ENCODE results near the gene TCEAL1. TPM values are rescaled to one million over a fixed set of nuclear protein-coding genes. Genes with fewer than 3 reads are reported as not detected.
"Not testable (repeated sequence)": the region's sequence is repeated elsewhere in the genome, so short reads cannot be mapped to it uniquely, and the experiment has no call there.

TCEAL1 gene
- 1 to 10 TPM; 4.7 to 5.2 TPM for total RNA-seq

GRCh38 chrX:103628386-103629317 is at the start of gene TCEAL1:
Gene TCEAL1 (plus strand): TSS chrX:103628975. CDS start chrX:103629917, 942 bp downstream.
- peak within 1 kb of the TSS; percentile 83 for H3K4me3 Mint-ChIP-seq
- no peaks in the 10 kb centered on the region for H3K9me3 Mint-ChIP-seq (ENCODE audit: insufficient read depth)
- no peaks in the 10 kb centered on the region for H3K36me3 Mint-ChIP-seq (ENCODE audit: low read depth)
- peak; percentile 77 for ATAC-seq
- POLR2A ChIA-PET: interaction anchor here (1.1 kb wide), 1 partner anchor 18 kb away, joined by 3 read pairs; no protein-coding TSS in a partner anchor
- H3K27ac Mint-ChIP-seq: peak within 1 kb of the TSS; percentile 76
- H3K4me1 Mint-ChIP-seq (ENCODE audit: low read depth): peaks cover 14% of the 10 kb centered on the region
- peak; percentile 39 for DNase-seq
- H3K27me3 Mint-ChIP-seq (ENCODE audit: low read depth): no peaks in the 10 kb centered on the region
- CTCF ChIA-PET: no interaction called here

GRCh38 chrX:103584596-103584995 is 44.2 kb upstream of the TCEAL1 start:
- H3K4me3 Mint-ChIP-seq: no peak overlapping the region
- H3K27ac Mint-ChIP-seq: no peak overlapping the region
- ATAC-seq (no peak), DNase-seq (no peak)
- no peaks in the 10 kb centered on the region for H3K9me3 Mint-ChIP-seq (ENCODE audit: insufficient read depth)
- peaks cover 4% of the 10 kb centered on the region for H3K4me1 Mint-ChIP-seq (ENCODE audit: low read depth)
- ChIA-PET CTCF (no interaction called here), POLR2A (no interaction called here)
- H3K36me3 Mint-ChIP-seq (ENCODE audit: low read depth): no peaks in the 10 kb centered on the region
- H3K27me3 Mint-ChIP-seq (ENCODE audit: low read depth): peaks cover 6% of the 10 kb centered on the region

- Mint-ChIP-seq H3K4me1 (ENCODE audit: low read depth) (peaks cover 4% of the 10 kb centered on the region), H3K27ac (peak within 1 kb of the TSS; percentile 43), H3K9me3 (ENCODE audit: insufficient read depth) (no peaks in the 10 kb centered on the region), H3K27me3 (ENCODE audit: low read depth) (peaks cover 6% of the 10 kb centered on the region), H3K36me3 (ENCODE audit: low read depth) (no peaks in the 10 kb centered on the region), H3K4me3 (peak within 1 kb of the TSS; percentile 76)
- peak; percentile 33 for DNase-seq
- POLR2A ChIA-PET: no interaction called here
- peak; percentile 93 for ATAC-seq
- CTCF ChIA-PET: no interaction called here
Observed at GRCh38 chrX:103585411-103586313, 43.1 kb upstream of the TCEAL1 start, which contains the start of gene TCEAL4. Gene TCEAL4 (plus strand): TSS chrX:103585515. CDS start chrX:103586676, 1,161 bp downstream.

GRCh38 chrX:103586314-103586646 is 42.5 kb upstream of the TCEAL1 start:
- H3K4me3 Mint-ChIP-seq: peak overlapping the region; percentile 76
- H3K27me3 Mint-ChIP-seq (ENCODE audit: low read depth): peaks cover 5% of the 10 kb centered on the region
- DNase-seq: no peak
- H3K9me3 Mint-ChIP-seq (ENCODE audit: insufficient read depth): no peaks in the 10 kb centered on the region
- H3K4me1 Mint-ChIP-seq (ENCODE audit: low read depth): peaks cover 4% of the 10 kb centered on the region
- ChIA-PET POLR2A (no interaction called here), CTCF (no interaction called here)
- ATAC-seq: no peak
- no peak overlapping the region for H3K27ac Mint-ChIP-seq
- H3K36me3 Mint-ChIP-seq (ENCODE audit: low read depth): no peaks in the 10 kb centered on the region

GRCh38 chrX:103586659-103587058 is 42.1 kb upstream of the TCEAL1 start:
- DNase-seq (no peak), ATAC-seq (no peak)
- Mint-ChIP-seq H3K4me1 (ENCODE audit: low read depth) (peaks cover 4% of the 10 kb centered on the region), H3K27ac (no peak overlapping the region), H3K4me3 (no peak overlapping the region), H3K36me3 (ENCODE audit: low read depth) (no peaks in the 10 kb centered on the region), H3K27me3 (ENCODE audit: low read depth) (peaks cover 1% of the 10 kb centered on the region), H3K9me3 (ENCODE audit: insufficient read depth) (no peaks in the 10 kb centered on the region)
- ChIA-PET POLR2A (no interaction called here), CTCF (no interaction called here)

GRCh38 chrX:103592295-103592694 is 36.5 kb upstream of the TCEAL1 start:
- H3K27ac Mint-ChIP-seq; DNase-seq; H3K9me3 Mint-ChIP-seq (ENCODE audit: insufficient read depth); H3K36me3 Mint-ChIP-seq (ENCODE audit: low read depth); CTCF ChIA-PET; H3K4me3 Mint-ChIP-seq; H3K4me1 Mint-ChIP-seq (ENCODE audit: low read depth); ATAC-seq; POLR2A ChIA-PET; H3K27me3 Mint-ChIP-seq (ENCODE audit: low read depth): not testable (repeated sequence)

GRCh38 chrX:103595202-103595601 is 33.6 kb upstream of the TCEAL1 start:
- POLR2A ChIA-PET; H3K9me3 Mint-ChIP-seq (ENCODE audit: insufficient read depth); H3K36me3 Mint-ChIP-seq (ENCODE audit: low read depth); H3K27ac Mint-ChIP-seq; ATAC-seq; CTCF ChIA-PET; DNase-seq; H3K27me3 Mint-ChIP-seq (ENCODE audit: low read depth); H3K4me3 Mint-ChIP-seq; H3K4me1 Mint-ChIP-seq (ENCODE audit: low read depth): not testable (repeated sequence)

- no peaks in the 10 kb centered on the region for H3K36me3 Mint-ChIP-seq (ENCODE audit: low read depth)
- ChIA-PET CTCF (no interaction called here), POLR2A (no interaction called here)
- H3K4me3 Mint-ChIP-seq: peak within 1 kb of the TSS; percentile 70
- H3K27me3 Mint-ChIP-seq (ENCODE audit: low read depth): peaks cover 9% of the 10 kb centered on the region
- H3K4me1 Mint-ChIP-seq (ENCODE audit: low read depth): peaks cover 3% of the 10 kb centered on the region
- peak; percentile 89 for ATAC-seq
- H3K27ac Mint-ChIP-seq: no peak within 1 kb of the TSS
- DNase-seq: peak; percentile 21
- H3K9me3 Mint-ChIP-seq (ENCODE audit: insufficient read depth): no peaks in the 10 kb centered on the region
Observed at GRCh38 chrX:103607364-103608305, 21.1 kb upstream of the TCEAL1 start, which contains the start of gene TCEAL3. Gene TCEAL3 (plus strand): TSS chrX:103607963. CDS start chrX:103609065, 1,102 bp downstream.

GRCh38 chrX:103608306-103608963 is 20.3 kb upstream of the TCEAL1 start:
- DNase-seq (no peak), ATAC-seq (no peak)
- CTCF ChIA-PET: no interaction called here
- peaks cover 3% of the 10 kb centered on the region for H3K4me1 Mint-ChIP-seq (ENCODE audit: low read depth)
- H3K27ac Mint-ChIP-seq: no peak overlapping the region
- H3K36me3 Mint-ChIP-seq (ENCODE audit: low read depth): no peaks in the 10 kb centered on the region
- POLR2A ChIA-PET: no interaction called here
- H3K27me3 Mint-ChIP-seq (ENCODE audit: low read depth): peaks cover 9% of the 10 kb centered on the region
- H3K9me3 Mint-ChIP-seq (ENCODE audit: insufficient read depth): no peaks in the 10 kb centered on the region
- H3K4me3 Mint-ChIP-seq: peak overlapping the region; percentile 70

GRCh38 chrX:103610282-103610681 is 18.5 kb upstream of the TCEAL1 start:
- Mint-ChIP-seq H3K36me3 (ENCODE audit: low read depth) (no peaks in the 10 kb centered on the region), H3K4me3 (no peak overlapping the region), H3K27me3 (ENCODE audit: low read depth) (peaks cover 9% of the 10 kb centered on the region), H3K4me1 (ENCODE audit: low read depth) (peaks cover 3% of the 10 kb centered on the region), H3K9me3 (ENCODE audit: insufficient read depth) (no peaks in the 10 kb centered on the region), H3K27ac (no peak overlapping the region)
- DNase-seq (no peak), ATAC-seq (no peak)
- ChIA-PET CTCF (no interaction called here), POLR2A (interaction anchor here (0.9 kb wide), 1 partner anchor 19 kb away, joined by 3 read pairs; no protein-coding TSS in a partner anchor)

- ATAC-seq (no peak), DNase-seq (no peak)
- ChIA-PET POLR2A (no interaction called here), CTCF (no interaction called here)
- Mint-ChIP-seq H3K27me3 (ENCODE audit: low read depth) (no peaks in the 10 kb centered on the region), H3K27ac (no peak overlapping the region), H3K36me3 (ENCODE audit: low read depth) (no peaks in the 10 kb centered on the region), H3K9me3 (ENCODE audit: insufficient read depth) (no peaks in the 10 kb centered on the region), H3K4me1 (ENCODE audit: low read depth) (no peaks in the 10 kb centered on the region), H3K4me3 (no peak overlapping the region)
Observed at GRCh38 chrX:103613362-103613890, 15.3 kb upstream of the TCEAL1 start.

Measured in activated CD8-positive, alpha-beta T cell treated with anti-CD3 and anti-CD28 coated beads, Interleukin-2, amount 10 ng/mL, durations not matched to agents 7 days and 5 days (primary cell).